Adrenal gland (tissue), 5 donors: ENCODE data around the gene KCNH5.

ENCODE experiments used
- CTCF ChIP-seq, 6 experiments: fragments of 450-650 bp in 4 of 6; fragments of 200-600 bp in 2 of 6; sonication (generic) in 1 of 6; IDR thresholded peaks; 1 replicate in 5 of 6; 2 replicates in 1 of 6; pipeline versions ENCODE4 v1.5.1 to v1.8.0; 2016 to 2021; ENCODE audit warnings: antibody characterized with exemption in 6 of 6, mild to moderate bottlenecking in 2 of 6, moderate library complexity in 1 of 6
- POLR2A ChIP-seq, 2 donors: fragments of 450-650 bp; IDR thresholded peaks; one replicate each; pipeline ENCODE4 v1.6.1; 2017; ENCODE audit warnings: antibody characterized with exemption in 2 of 2, mild to moderate bottlenecking in 2 of 2, moderate library complexity in 1 of 2
- donor health status: DM: no; HTN: no; CAD: no.

GRCh38 chr14:63006531-63006930, 38.7 kb downstream of the KCNH5 start:
- TF ChIP-seq CTCF (IDR thresholded peaks at IDR 0.05) = no peak
- TF ChIP-seq POLR2A (IDR thresholded peaks at IDR 0.05) = no peak
